HEK293 (cell line): ENCODE results near the gene TTC23L.

Source experiments
- HOXA7 ChIP-seq: sonication (generic); formaldehyde crosslinking; IDR thresholded peaks from 2 replicates; pipeline ENCODE4 v1.8.1; 2022; ENCODE audit warnings: missing genetic modification reagents, borderline replicate concordance
- TF ChIP-seq, protein P1 (sequence below): fragments of 450-650 bp; formaldehyde crosslinking; IDR thresholded peaks from 2 replicates; pipeline ENCODE4 v1.5.1; 2016; ENCODE audit warnings: missing biosample characterization, missing genetic modification characterization

DNA sequence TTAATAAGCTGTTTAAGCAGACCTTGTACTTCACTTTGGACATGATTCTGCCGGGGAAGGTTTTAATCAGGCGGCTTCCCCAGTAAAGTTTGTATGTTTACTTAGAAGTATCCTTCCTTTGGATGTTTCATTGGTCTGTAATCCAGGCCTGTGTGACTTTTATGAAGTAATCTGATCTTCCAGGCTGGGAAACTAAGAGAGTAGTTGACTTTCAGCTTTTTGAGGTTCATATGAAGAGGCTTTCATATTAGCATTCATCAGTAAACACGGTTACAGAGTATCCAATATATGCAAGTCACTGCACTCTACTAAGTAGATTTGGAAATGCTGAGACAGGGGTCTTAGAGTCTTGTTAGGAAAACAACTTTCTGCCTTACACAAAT, 91.5 kb downstream of the TTC23L start:
- TF ChIP-seq HOXA7 (CRISPR knock-in tag) = no peak
- TF ChIP-seq, protein P1, sequence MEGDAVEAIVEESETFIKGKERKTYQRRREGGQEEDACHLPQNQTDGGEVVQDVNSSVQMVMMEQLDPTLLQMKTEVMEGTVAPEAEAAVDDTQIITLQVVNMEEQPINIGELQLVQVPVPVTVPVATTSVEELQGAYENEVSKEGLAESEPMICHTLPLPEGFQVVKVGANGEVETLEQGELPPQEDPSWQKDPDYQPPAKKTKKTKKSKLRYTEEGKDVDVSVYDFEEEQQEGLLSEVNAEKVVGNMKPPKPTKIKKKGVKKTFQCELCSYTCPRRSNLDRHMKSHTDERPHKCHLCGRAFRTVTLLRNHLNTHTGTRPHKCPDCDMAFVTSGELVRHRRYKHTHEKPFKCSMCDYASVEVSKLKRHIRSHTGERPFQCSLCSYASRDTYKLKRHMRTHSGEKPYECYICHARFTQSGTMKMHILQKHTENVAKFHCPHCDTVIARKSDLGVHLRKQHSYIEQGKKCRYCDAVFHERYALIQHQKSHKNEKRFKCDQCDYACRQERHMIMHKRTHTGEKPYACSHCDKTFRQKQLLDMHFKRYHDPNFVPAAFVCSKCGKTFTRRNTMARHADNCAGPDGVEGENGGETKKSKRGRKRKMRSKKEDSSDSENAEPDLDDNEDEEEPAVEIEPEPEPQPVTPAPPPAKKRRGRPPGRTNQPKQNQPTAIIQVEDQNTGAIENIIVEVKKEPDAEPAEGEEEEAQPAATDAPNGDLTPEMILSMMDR (tag by site-specific recombination) = no peak
